H9 (cell line): Measurements from ENCODE around the gene COL18A1. TPM values are rescaled to one million over a fixed set of nuclear protein-coding genes. Genes with fewer than 3 reads are reported as not detected.

Experiments
- DNase-seq: peaks from one replicate; pipeline ENCODE4 v3.0.0-alpha.2; 2017
- H2AFZ ChIP-seq: one replicate; pipeline ENCODE4 v1.6.1; 2013; ENCODE audit warnings: mild to moderate bottlenecking, low read length, control low read depth, moderate library complexity
- H2AK5ac ChIP-seq: 2 replicates; pipeline ENCODE4 v1.6.1; 2013; ENCODE audit warnings: low read length, control low read depth, mixed read lengths; ENCODE audit not compliant: insufficient read length
- H2BK120ac ChIP-seq: one replicate; pipeline ENCODE4 v1.6.1; 2013; ENCODE audit warnings: low read depth, mild to moderate bottlenecking, low read length, control low read depth, inconsistent platforms; ENCODE audit not compliant: poor library complexity, severe bottlenecking
- H2BK12ac ChIP-seq: 2 replicates; pipeline ENCODE4 v1.6.1; 2013; ENCODE audit warnings: low read length, control low read depth, mixed read lengths, low read depth; ENCODE audit not compliant: insufficient read length
- H2BK15ac ChIP-seq: 2 replicates; pipeline ENCODE4 v1.6.1; 2013; ENCODE audit warnings: low read depth, low read length, control low read depth
- H2BK20ac ChIP-seq: one replicate; pipeline ENCODE4 v1.6.1; 2013; ENCODE audit warnings: low read depth, mild to moderate bottlenecking, low read length, control low read depth, inconsistent platforms; ENCODE audit not compliant: poor library complexity, severe bottlenecking
- H2BK5ac ChIP-seq: 2 replicates; pipeline ENCODE4 v1.6.1; 2013; ENCODE audit warnings: low read length, control low read depth, mixed read lengths; ENCODE audit not compliant: insufficient read length
- H3K14ac ChIP-seq: 2 replicates; pipeline ENCODE4 v1.6.1; 2013; ENCODE audit warnings: low read length, control low read depth; ENCODE audit not compliant: insufficient read depth
- H3K18ac ChIP-seq: 2 replicates; pipeline ENCODE4 v1.6.1; 2013; ENCODE audit warnings: low read depth, mild to moderate bottlenecking, mixed read lengths, low read length, control low read depth; ENCODE audit not compliant: insufficient read length
- H3K23ac ChIP-seq: 2 replicates; pipeline ENCODE4 v1.6.1; 2013; ENCODE audit warnings: low read length, control low read depth, mixed read lengths, low read depth; ENCODE audit not compliant: insufficient read length
- H3K23me2 ChIP-seq: 2 replicates; pipeline ENCODE4 v1.6.1; 2013; ENCODE audit warnings: low read depth, mild to moderate bottlenecking, mixed read lengths, low read length, control low read depth; ENCODE audit not compliant: insufficient read length, poor library complexity, severe bottlenecking
- H3K27ac ChIP-seq: 2 replicates; pipeline ENCODE4 v1.5.1; 2013; ENCODE audit warnings: low read length, control low read depth, mixed read lengths, low read depth; ENCODE audit not compliant: insufficient read length
- H3K27me3 ChIP-seq: 2 replicates; pipeline ENCODE4 v1.6.1; 2013; ENCODE audit warnings: low read length, control low read depth, inconsistent platforms; ENCODE audit not compliant: insufficient read depth
- H3K4ac ChIP-seq: 2 replicates; pipeline ENCODE4 v1.6.1; 2013; ENCODE audit warnings: low read depth, mild to moderate bottlenecking, control low read depth, inconsistent platforms, low read length, moderate library complexity
- H3K4me1 ChIP-seq: 2 replicates; pipeline ENCODE4 v1.6.1; 2013; ENCODE audit warnings: low read length, control low read depth, inconsistent platforms; ENCODE audit not compliant: insufficient read depth
- H3K4me2 ChIP-seq: 2 replicates; pipeline ENCODE4 v1.6.1; 2013; ENCODE audit warnings: low read length, control low read depth, mixed read lengths; ENCODE audit not compliant: insufficient read length, insufficient read depth
- H3K56ac ChIP-seq: 2 replicates; pipeline ENCODE4 v1.6.1; 2013; ENCODE audit warnings: low read depth, mild to moderate bottlenecking, mixed read lengths, low read length, control low read depth; ENCODE audit not compliant: insufficient read length
- H3K79me1 ChIP-seq: 2 replicates; pipeline ENCODE4 v1.6.1; 2013; ENCODE audit warnings: low read depth, mild to moderate bottlenecking, moderate library complexity, low read length, control low read depth, inconsistent platforms; ENCODE audit not compliant: insufficient read depth, poor library complexity, severe bottlenecking
- H3K79me2 ChIP-seq: 2 replicates; pipeline ENCODE4 v1.6.1; 2013; ENCODE audit warnings: low read length, control low read depth, inconsistent platforms; ENCODE audit not compliant: insufficient read depth
- H3K9ac ChIP-seq: 2 replicates; pipeline ENCODE4 v1.6.1; 2013; ENCODE audit warnings: low read length, control low read depth, mixed read lengths; ENCODE audit not compliant: insufficient read length; ENCODE audit errors: extremely low read depth
- H3K9me3 ChIP-seq: one replicate; pipeline ENCODE4 v1.6.1; 2013; ENCODE audit warnings: low read depth, low read length, inconsistent platforms; ENCODE audit not compliant: control insufficient read depth
- H3T11ph ChIP-seq: one replicate; pipeline ENCODE4 v1.6.1; 2013; ENCODE audit warnings: mild to moderate bottlenecking, low read length, control low read depth, inconsistent platforms
- H4K20me1 ChIP-seq: one replicate; pipeline ENCODE4 v1.6.1; 2013; ENCODE audit not compliant: control insufficient read depth, insufficient read length, insufficient read depth
- H4K5ac ChIP-seq: 2 replicates; pipeline ENCODE4 v1.6.1; 2013; ENCODE audit warnings: low read depth, mild to moderate bottlenecking, mixed read lengths, low read length, control low read depth; ENCODE audit not compliant: insufficient read length
- H4K8ac ChIP-seq: replicated peaks from 2 replicates; pipeline ENCODE4 v1.6.1; 2013; ENCODE audit warnings: low read length, control low read depth, mixed read lengths, low read depth; ENCODE audit not compliant: insufficient read length
- H4K91ac ChIP-seq: 2 replicates; pipeline ENCODE4 v1.6.1; 2013; ENCODE audit warnings: low read depth, mild to moderate bottlenecking, moderate library complexity, mixed read lengths, low read length, control low read depth; ENCODE audit not compliant: insufficient read length
- H3K27ac Mint-ChIP-seq, 3 experiments: 2 replicates in 2 of 3; 3 replicates in 1 of 3; pipeline ENCODE4 v1.8.0; 2020 to 2021; ENCODE audit warnings: mixed read lengths in 3 of 3, mild to moderate bottlenecking in 1 of 3, moderate library complexity in 1 of 3
- H3K27me3 Mint-ChIP-seq: 2 replicates; pipeline ENCODE4 v1.8.0; 2021; ENCODE audit warnings: low read depth, mild to moderate bottlenecking, moderate library complexity, mixed read lengths
- H3K36me3 Mint-ChIP-seq, 3 experiments: 2 replicates in 2 of 3; 3 replicates in 1 of 3; pipeline ENCODE4 v1.8.0; 2020 to 2021; ENCODE audit warnings: low read depth in 3 of 3, mixed read lengths in 3 of 3; ENCODE audit not compliant: insufficient read depth in 1 of 3
- H3K4me1 Mint-ChIP-seq, 2 experiments: 2 replicates each; pipeline ENCODE4 v1.8.0; 2020; ENCODE audit warnings: mixed read lengths in 2 of 2
- H3K4me3 Mint-ChIP-seq, 2 experiments: 2 replicates in 1 of 2; 3 replicates in 1 of 2; pipeline ENCODE4 v1.8.0; 2020 to 2021; ENCODE audit warnings: mild to moderate bottlenecking in 2 of 2, mixed read lengths in 2 of 2, moderate library complexity in 1 of 2
- H3K9me3 Mint-ChIP-seq, 2 experiments: 2 replicates in 1 of 2; 3 replicates in 1 of 2; pipeline ENCODE4 v1.8.0; 2020; ENCODE audit warnings: mild to moderate bottlenecking in 2 of 2, mixed read lengths in 2 of 2, moderate library complexity in 1 of 2
- CTCF ChIP-seq: fragments of 200-600 bp; sonication (generic); conservative IDR thresholded peaks from 3 replicates; pipeline ENCODE4 v1.8.0; 2021; ENCODE audit warnings: antibody characterized with exemption, mild to moderate bottlenecking
- WGBS: extraction: QIAGEN DNeasy Blood & Tissue Kit; methylation state at CpG from one replicate; pipeline ENCODE4 v1.1.7; 2013; ENCODE audit warnings: missing lambda C conversion rate, low lambda C conversion rate, mixed read lengths; ENCODE audit not compliant: insufficient read length; ENCODE audit errors: extremely low coverage; 5-methylcytosine and 5-hydroxymethylcytosine counted together
- total RNA-seq: library from RNA; stranded (reverse); gene quantifications from 2 replicates; pipeline ENCODE4 v1.2.1, GENCODE V29; 2021

Gene COL18A1
- total RNA-seq, 1 experiment from 2014 or later: 232 TPM

DNA sequence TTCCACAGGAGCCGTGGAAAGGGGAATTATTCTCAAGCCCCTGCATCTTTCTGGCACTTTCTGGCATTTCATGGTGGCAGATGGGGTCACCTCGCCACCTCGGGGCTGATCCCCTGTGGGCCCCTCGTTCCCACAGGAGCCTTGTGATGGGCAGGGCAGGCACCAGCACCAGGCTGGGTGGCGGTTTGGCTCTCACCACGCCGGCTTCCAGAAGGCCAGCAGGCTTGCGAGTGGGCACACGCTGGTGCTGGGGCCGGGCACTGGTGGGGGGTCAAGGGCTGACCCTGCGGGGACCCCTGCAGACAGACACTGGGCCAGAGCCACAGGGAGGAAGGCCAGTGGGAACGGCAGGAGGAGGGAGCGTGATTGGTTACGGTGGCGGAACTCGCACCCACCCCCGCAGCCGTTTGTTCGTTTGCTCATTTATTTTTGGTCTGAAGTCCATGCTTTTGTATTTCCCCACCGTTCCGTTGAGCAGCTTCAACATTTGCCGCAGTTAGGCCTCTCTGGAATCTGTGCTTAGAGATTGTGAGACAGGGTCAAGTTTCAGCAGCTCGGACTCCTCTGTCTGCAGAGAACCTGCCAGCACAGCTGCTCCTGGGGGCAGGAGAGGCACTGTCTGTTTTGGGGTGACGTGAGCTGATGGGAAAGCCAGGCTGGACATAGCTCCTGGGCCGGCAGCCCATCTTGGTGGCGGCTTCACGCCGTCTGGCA, 5.3 kb downstream of the COL18A1 start:
- H2BK12ac ChIP-seq: no peak overlapping the region
- peaks cover 73% of the 10 kb centered on the region; the same call in 1 of the 2 replicates for H3K79me2 ChIP-seq
- H4K91ac ChIP-seq: no peak overlapping the region
- H2AFZ ChIP-seq: no peak overlapping the region
- no peak overlapping the region for H3K18ac ChIP-seq
- no peak overlapping the region for H2BK120ac ChIP-seq
- H3K4me1 Mint-ChIP-seq: peaks cover 68 to 81% of the 10 kb centered on the region in 2 experiments
- no peak overlapping the region for H3K23ac ChIP-seq
- peaks cover 8% of the 10 kb centered on the region for H3K79me1 ChIP-seq
- H3K9me3 ChIP-seq: no peaks in the 10 kb centered on the region
- peaks cover 10% of the 10 kb centered on the region for H3K23me2 ChIP-seq
- H3K4me1 ChIP-seq: peaks cover 11% of the 10 kb centered on the region; the same call in 1 of the 2 replicates
- peak overlapping the region; percentile 51 to 74 (median 72); a peak in 5 of 7 replicates for H3K27ac Mint-ChIP-seq
- no peak overlapping the region for H3K56ac ChIP-seq
- H3K14ac ChIP-seq: no peak overlapping the region
- H3K27ac ChIP-seq: no peak overlapping the region
- no peak overlapping the region for H3K4me2 ChIP-seq
- no peak overlapping the region for H3T11ph ChIP-seq
- no peaks in the 10 kb centered on the region; a peak in 1 of 5 replicates for H3K9me3 Mint-ChIP-seq
- no peak overlapping the region for H4K8ac ChIP-seq
- no peak overlapping the region for H3K9ac ChIP-seq
- DNase-seq: no peak
- H2BK20ac ChIP-seq: no peak overlapping the region
- H4K20me1 ChIP-seq: peaks cover 2% of the 10 kb centered on the region
- peaks cover 0 to 28% (median 8%) of the 10 kb centered on the region in 3 experiments; a peak in 6 of 7 replicates for H3K36me3 Mint-ChIP-seq
- no peak overlapping the region for H4K5ac ChIP-seq
- peak overlapping the region in 1 of 2 experiments; percentile 46; a peak in 1 of 5 replicates for H3K4me3 Mint-ChIP-seq
- H2BK5ac ChIP-seq: no peak overlapping the region
- no CpG with 5 or more reads among the region's 28 CpGs for WGBS
- no peak for TF ChIP-seq CTCF
- H3K27me3 ChIP-seq: no peaks in the 10 kb centered on the region
- no peak overlapping the region for H3K4ac ChIP-seq
- H2BK15ac ChIP-seq: no peak overlapping the region
- H3K27me3 Mint-ChIP-seq: no peaks in the 10 kb centered on the region
- H2AK5ac ChIP-seq: no peak overlapping the region
